GM23338 (cell line): Measurements from ENCODE around the gene SCN1B. TPM values are rescaled to one million over a fixed set of nuclear protein-coding genes. Genes with fewer than 3 reads are reported as not detected.

Source experiments
- ATAC-seq: fragments of 200-7000 bp; cut with Tn5 transposase; 3 replicates; pipeline ENCODE4 v1.9.1; 2020
- DNase-seq: peaks from one replicate; pipeline ENCODE4 v3.0.0-alpha.2; 2015; ENCODE audit warnings: low spot score
- H2AFZ ChIP-seq: fragments of 200-600 bp; sonication (generic); 2 replicates; pipeline ENCODE4 v1.8.0; 2016; ENCODE audit warnings: antibody characterized with exemption, mild to moderate bottlenecking, moderate library complexity
- H3F3A ChIP-seq: fragments of 200-600 bp; sonication (generic); replicated peaks from 2 replicates; pipeline ENCODE4 v1.8.0; 2017; ENCODE audit warnings: antibody characterized with exemption, mixed run types, low read depth
- H3K27ac ChIP-seq: fragments of 200-600 bp; sonication (generic); 2 replicates; pipeline ENCODE4 v1.6.1; 2016; ENCODE audit warnings: low read depth
- H3K27me3 ChIP-seq: fragments of 200-600 bp; sonication (generic); 2 replicates; pipeline ENCODE4 v1.8.0; 2016; ENCODE audit warnings: mild to moderate bottlenecking, mixed run types, moderate library complexity; ENCODE audit not compliant: insufficient read depth
- H3K36me3 ChIP-seq: fragments of 200-600 bp; sonication (generic); 2 replicates; pipeline ENCODE4 v1.8.0; 2016; ENCODE audit warnings: mild to moderate bottlenecking; ENCODE audit not compliant: insufficient read depth
- H3K4me1 ChIP-seq: fragments of 200-600 bp; sonication (generic); 2 replicates; pipeline ENCODE4 v1.8.0; 2016; ENCODE audit warnings: mild to moderate bottlenecking, moderate library complexity; ENCODE audit not compliant: insufficient read depth
- H3K4me2 ChIP-seq: fragments of 200-600 bp; sonication (generic); 2 replicates; pipeline ENCODE4 v1.7.1; 2017; ENCODE audit warnings: mixed run types
- H3K4me3 ChIP-seq: fragments of 200-600 bp; sonication (generic); 2 replicates; pipeline ENCODE4 v1.6.1; 2016; ENCODE audit warnings: mixed run types
- H3K79me2 ChIP-seq: fragments of 200-600 bp; sonication (generic); replicated peaks from 2 replicates; pipeline ENCODE4 v1.8.0; 2017; ENCODE audit warnings: mild to moderate bottlenecking; ENCODE audit not compliant: insufficient read depth
- H3K9me2 ChIP-seq: fragments of 200-600 bp; sonication (generic); 2 replicates; pipeline ENCODE4 v1.8.0; 2017; ENCODE audit not compliant: insufficient read depth
- H4K20me1 ChIP-seq: fragments of 200-600 bp; sonication (generic); replicated peaks from 2 replicates; pipeline ENCODE4 v1.8.0; 2017; ENCODE audit warnings: mild to moderate bottlenecking; ENCODE audit not compliant: insufficient read depth
- H3K27ac Mint-ChIP-seq: 2 replicates; pipeline ENCODE4 v1.8.0; 2020; ENCODE audit warnings: inconsistent platforms, mild to moderate bottlenecking, moderate library complexity, mixed read lengths
- H3K27me3 Mint-ChIP-seq: 3 replicates; pipeline ENCODE4 v1.8.0; 2022; ENCODE audit warnings: low read depth, mild to moderate bottlenecking, moderate library complexity, mixed read lengths, inconsistent platforms; ENCODE audit not compliant: insufficient read depth, poor library complexity
- H3K36me3 Mint-ChIP-seq: 3 replicates; pipeline ENCODE4 v1.8.0; 2021; ENCODE audit warnings: low read depth, mild to moderate bottlenecking, inconsistent platforms, moderate library complexity, mixed read lengths
- H3K4me1 Mint-ChIP-seq: 3 replicates; pipeline ENCODE4 v1.8.0; 2020; ENCODE audit warnings: mild to moderate bottlenecking, inconsistent platforms, mixed read lengths
- H3K4me3 Mint-ChIP-seq: 3 replicates; pipeline ENCODE4 v1.8.0; 2021; ENCODE audit warnings: moderate library complexity, mild to moderate bottlenecking, inconsistent platforms, mixed read lengths
- H3K9me3 Mint-ChIP-seq: 3 replicates; pipeline ENCODE4 v1.8.0; 2020; ENCODE audit warnings: moderate library complexity, mild to moderate bottlenecking, inconsistent platforms, mixed read lengths
- CREB1 ChIP-seq: fragments of 250-450 bp; sonication (Bioruptor Pico); IDR thresholded peaks from 2 replicates; pipeline ENCODE4 v1.5.0; 2020; ENCODE audit warnings: low read depth, mild to moderate bottlenecking, moderate library complexity
- CTCF ChIP-seq, 2 experiments: fragments of 200-600 bp in 1 of 2; sonication (generic) in 1 of 2; conservative IDR thresholded peaks; 2 replicates each; pipeline versions ENCODE4 v1.5.1 to v1.6.1; 2016 to 2017; ENCODE audit warnings: antibody characterized with exemption in 2 of 2, low read depth in 2 of 2, mild to moderate bottlenecking in 2 of 2, moderate library complexity in 1 of 2
- EZH2 ChIP-seq: fragments of 200-600 bp; sonication (generic); IDR thresholded peaks from one replicate; pipeline ENCODE4 v1.8.0; 2017; ENCODE audit warnings: antibody characterized with exemption, mild to moderate bottlenecking, low read depth; ENCODE audit not compliant: unreplicated experiment
- EZH2phosphoT487 ChIP-seq: fragments of 200-600 bp; sonication (generic); IDR thresholded peaks from one replicate; pipeline ENCODE4 v1.8.1; 2018; ENCODE audit warnings: antibody characterized with exemption; ENCODE audit not compliant: unreplicated experiment
- JUNB ChIP-seq: IDR thresholded peaks from one replicate; pipeline ENCODE4 v1.6.1; 2016; ENCODE audit warnings: antibody characterized with exemption; ENCODE audit not compliant: unreplicated experiment
- NANOG ChIP-seq: IDR thresholded peaks from 2 replicates; pipeline ENCODE4 v1.6.1; 2016; ENCODE audit warnings: antibody characterized with exemption, borderline replicate concordance
- POLR2AphosphoS5 ChIP-seq: IDR thresholded peaks from 2 replicates; pipeline ENCODE4 v1.6.1; 2016; ENCODE audit warnings: antibody characterized with exemption, low read depth
- STAT1 ChIP-seq: IDR thresholded peaks from one replicate; pipeline ENCODE4 v1.6.1; 2016; ENCODE audit warnings: antibody characterized with exemption; ENCODE audit not compliant: unreplicated experiment
- ZNF114 ChIP-seq: fragments of 250-450 bp; sonication (Bioruptor Pico); IDR thresholded peaks from 2 replicates; pipeline ENCODE4 v1.5.0; 2020; ENCODE audit warnings: mild to moderate bottlenecking, moderate library complexity
- polyA plus RNA-seq: library from polyadenylated mRNA; unstranded; fragments of >200 nt; fragmentation: Nextera tagmentation; extraction: Ambion mirVana; gene quantifications from 2 replicates; pipeline ENCODE4 v1.2.1, GENCODE V29; 2016
- total RNA-seq: library from RNA; depleted of rRNA; stranded (reverse); fragments of >200 nt; shearing (Covaris generic); gene quantifications from 2 replicates; pipeline ENCODE4 v1.2.3, GENCODE V29; 2014
- TF ChIP-seq, protein P1 (sequence below): IDR thresholded peaks from 2 replicates; pipeline ENCODE4 v1.6.1; 2016; ENCODE audit warnings: antibody characterized with exemption
- TF ChIP-seq, protein P2 (sequence below): IDR thresholded peaks from one replicate; pipeline ENCODE4 v1.6.1; 2018; ENCODE audit warnings: antibody characterized with exemption; ENCODE audit not compliant: unreplicated experiment
- TF ChIP-seq, protein P3 (sequence below): fragments of 250-450 bp; sonication (Bioruptor Pico); IDR thresholded peaks from 2 replicates; pipeline ENCODE4 v1.5.0; 2020; ENCODE audit warnings: mild to moderate bottlenecking, moderate library complexity

The SCN1B gene
- total and polyA plus RNA-seq, 2 experiments from 2014 or later: 1.7 to 4.8 TPM

DNA sequence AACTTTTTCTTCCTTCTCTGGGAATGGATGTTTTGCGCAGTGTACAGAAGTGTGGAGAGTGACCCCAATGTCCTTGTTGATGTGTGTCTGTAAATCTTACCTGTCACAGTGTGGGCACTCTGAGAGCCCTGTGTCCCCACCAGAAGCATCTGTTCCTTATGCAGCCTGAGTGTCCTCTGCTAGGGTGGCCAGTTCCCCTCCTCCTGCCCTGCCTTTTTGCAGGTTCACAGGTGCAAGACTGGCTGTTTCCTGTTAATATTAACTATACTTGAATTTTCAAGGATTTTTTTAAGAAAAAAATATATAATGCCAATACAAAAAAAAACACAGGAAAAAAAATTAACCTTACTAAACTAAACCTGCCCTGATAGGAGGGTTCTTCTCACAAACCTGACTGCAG is 42.2 kb upstream of the SCN1B start:
- Histone ChIP-seq H3F3A (no peaks in the 10 kb centered on the region), H3K4me3 (no peak overlapping the region), H3K4me1 (peaks cover 6% of the 10 kb centered on the region; the same call in 1 of the 2 replicates), H3K27me3 (no peaks in the 10 kb centered on the region), H4K20me1 (no peaks in the 10 kb centered on the region), H2AFZ (no peak overlapping the region), H3K79me2 (no peaks in the 10 kb centered on the region), H3K9me2 (no peaks in the 10 kb centered on the region), H3K27ac (no peak overlapping the region), H3K36me3 (0 out of 2 replicates have a peak, but pooled peaks cover 3% of the 10 kb centered on the region), H3K4me2 (no peak overlapping the region)
- no peak for ATAC-seq
- no peak for DNase-seq
- Mint-ChIP-seq H3K9me3 (peaks cover 15% of the 10 kb centered on the region; the same call in 2 of the 3 replicates), H3K27ac (no peak overlapping the region), H3K36me3 (peaks cover 7% of the 10 kb centered on the region; the same call in 2 of the 3 replicates), H3K4me1 (peaks cover 9% of the 10 kb centered on the region), H3K27me3 (peaks cover 4% of the 10 kb centered on the region), H3K4me3 (no peak overlapping the region)
- TF ChIP-seq, protein P1, sequence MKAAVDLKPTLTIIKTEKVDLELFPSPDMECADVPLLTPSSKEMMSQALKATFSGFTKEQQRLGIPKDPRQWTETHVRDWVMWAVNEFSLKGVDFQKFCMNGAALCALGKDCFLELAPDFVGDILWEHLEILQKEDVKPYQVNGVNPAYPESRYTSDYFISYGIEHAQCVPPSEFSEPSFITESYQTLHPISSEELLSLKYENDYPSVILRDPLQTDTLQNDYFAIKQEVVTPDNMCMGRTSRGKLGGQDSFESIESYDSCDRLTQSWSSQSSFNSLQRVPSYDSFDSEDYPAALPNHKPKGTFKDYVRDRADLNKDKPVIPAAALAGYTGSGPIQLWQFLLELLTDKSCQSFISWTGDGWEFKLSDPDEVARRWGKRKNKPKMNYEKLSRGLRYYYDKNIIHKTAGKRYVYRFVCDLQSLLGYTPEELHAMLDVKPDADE: no peak
- no peak for TF ChIP-seq CTCF (conservative IDR thresholded peaks at IDR 0.05; ENCODE audit: low read depth in 2 of 2)
- TF ChIP-seq, protein P2, sequence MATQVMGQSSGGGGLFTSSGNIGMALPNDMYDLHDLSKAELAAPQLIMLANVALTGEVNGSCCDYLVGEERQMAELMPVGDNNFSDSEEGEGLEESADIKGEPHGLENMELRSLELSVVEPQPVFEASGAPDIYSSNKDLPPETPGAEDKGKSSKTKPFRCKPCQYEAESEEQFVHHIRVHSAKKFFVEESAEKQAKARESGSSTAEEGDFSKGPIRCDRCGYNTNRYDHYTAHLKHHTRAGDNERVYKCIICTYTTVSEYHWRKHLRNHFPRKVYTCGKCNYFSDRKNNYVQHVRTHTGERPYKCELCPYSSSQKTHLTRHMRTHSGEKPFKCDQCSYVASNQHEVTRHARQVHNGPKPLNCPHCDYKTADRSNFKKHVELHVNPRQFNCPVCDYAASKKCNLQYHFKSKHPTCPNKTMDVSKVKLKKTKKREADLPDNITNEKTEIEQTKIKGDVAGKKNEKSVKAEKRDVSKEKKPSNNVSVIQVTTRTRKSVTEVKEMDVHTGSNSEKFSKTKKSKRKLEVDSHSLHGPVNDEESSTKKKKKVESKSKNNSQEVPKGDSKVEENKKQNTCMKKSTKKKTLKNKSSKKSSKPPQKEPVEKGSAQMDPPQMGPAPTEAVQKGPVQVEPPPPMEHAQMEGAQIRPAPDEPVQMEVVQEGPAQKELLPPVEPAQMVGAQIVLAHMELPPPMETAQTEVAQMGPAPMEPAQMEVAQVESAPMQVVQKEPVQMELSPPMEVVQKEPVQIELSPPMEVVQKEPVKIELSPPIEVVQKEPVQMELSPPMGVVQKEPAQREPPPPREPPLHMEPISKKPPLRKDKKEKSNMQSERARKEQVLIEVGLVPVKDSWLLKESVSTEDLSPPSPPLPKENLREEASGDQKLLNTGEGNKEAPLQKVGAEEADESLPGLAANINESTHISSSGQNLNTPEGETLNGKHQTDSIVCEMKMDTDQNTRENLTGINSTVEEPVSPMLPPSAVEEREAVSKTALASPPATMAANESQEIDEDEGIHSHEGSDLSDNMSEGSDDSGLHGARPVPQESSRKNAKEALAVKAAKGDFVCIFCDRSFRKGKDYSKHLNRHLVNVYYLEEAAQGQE: no peak
- TF ChIP-seq POLR2AphosphoS5: no peak
- TF ChIP-seq EZH2phosphoT487: no peak
- TF ChIP-seq NANOG: no peak
- no peak for TF ChIP-seq JUNB
- TF ChIP-seq CREB1 (CRISPR knock-in tag): no peak
- TF ChIP-seq STAT1: no peak
- TF ChIP-seq EZH2: no peak
- TF ChIP-seq, protein P3, sequence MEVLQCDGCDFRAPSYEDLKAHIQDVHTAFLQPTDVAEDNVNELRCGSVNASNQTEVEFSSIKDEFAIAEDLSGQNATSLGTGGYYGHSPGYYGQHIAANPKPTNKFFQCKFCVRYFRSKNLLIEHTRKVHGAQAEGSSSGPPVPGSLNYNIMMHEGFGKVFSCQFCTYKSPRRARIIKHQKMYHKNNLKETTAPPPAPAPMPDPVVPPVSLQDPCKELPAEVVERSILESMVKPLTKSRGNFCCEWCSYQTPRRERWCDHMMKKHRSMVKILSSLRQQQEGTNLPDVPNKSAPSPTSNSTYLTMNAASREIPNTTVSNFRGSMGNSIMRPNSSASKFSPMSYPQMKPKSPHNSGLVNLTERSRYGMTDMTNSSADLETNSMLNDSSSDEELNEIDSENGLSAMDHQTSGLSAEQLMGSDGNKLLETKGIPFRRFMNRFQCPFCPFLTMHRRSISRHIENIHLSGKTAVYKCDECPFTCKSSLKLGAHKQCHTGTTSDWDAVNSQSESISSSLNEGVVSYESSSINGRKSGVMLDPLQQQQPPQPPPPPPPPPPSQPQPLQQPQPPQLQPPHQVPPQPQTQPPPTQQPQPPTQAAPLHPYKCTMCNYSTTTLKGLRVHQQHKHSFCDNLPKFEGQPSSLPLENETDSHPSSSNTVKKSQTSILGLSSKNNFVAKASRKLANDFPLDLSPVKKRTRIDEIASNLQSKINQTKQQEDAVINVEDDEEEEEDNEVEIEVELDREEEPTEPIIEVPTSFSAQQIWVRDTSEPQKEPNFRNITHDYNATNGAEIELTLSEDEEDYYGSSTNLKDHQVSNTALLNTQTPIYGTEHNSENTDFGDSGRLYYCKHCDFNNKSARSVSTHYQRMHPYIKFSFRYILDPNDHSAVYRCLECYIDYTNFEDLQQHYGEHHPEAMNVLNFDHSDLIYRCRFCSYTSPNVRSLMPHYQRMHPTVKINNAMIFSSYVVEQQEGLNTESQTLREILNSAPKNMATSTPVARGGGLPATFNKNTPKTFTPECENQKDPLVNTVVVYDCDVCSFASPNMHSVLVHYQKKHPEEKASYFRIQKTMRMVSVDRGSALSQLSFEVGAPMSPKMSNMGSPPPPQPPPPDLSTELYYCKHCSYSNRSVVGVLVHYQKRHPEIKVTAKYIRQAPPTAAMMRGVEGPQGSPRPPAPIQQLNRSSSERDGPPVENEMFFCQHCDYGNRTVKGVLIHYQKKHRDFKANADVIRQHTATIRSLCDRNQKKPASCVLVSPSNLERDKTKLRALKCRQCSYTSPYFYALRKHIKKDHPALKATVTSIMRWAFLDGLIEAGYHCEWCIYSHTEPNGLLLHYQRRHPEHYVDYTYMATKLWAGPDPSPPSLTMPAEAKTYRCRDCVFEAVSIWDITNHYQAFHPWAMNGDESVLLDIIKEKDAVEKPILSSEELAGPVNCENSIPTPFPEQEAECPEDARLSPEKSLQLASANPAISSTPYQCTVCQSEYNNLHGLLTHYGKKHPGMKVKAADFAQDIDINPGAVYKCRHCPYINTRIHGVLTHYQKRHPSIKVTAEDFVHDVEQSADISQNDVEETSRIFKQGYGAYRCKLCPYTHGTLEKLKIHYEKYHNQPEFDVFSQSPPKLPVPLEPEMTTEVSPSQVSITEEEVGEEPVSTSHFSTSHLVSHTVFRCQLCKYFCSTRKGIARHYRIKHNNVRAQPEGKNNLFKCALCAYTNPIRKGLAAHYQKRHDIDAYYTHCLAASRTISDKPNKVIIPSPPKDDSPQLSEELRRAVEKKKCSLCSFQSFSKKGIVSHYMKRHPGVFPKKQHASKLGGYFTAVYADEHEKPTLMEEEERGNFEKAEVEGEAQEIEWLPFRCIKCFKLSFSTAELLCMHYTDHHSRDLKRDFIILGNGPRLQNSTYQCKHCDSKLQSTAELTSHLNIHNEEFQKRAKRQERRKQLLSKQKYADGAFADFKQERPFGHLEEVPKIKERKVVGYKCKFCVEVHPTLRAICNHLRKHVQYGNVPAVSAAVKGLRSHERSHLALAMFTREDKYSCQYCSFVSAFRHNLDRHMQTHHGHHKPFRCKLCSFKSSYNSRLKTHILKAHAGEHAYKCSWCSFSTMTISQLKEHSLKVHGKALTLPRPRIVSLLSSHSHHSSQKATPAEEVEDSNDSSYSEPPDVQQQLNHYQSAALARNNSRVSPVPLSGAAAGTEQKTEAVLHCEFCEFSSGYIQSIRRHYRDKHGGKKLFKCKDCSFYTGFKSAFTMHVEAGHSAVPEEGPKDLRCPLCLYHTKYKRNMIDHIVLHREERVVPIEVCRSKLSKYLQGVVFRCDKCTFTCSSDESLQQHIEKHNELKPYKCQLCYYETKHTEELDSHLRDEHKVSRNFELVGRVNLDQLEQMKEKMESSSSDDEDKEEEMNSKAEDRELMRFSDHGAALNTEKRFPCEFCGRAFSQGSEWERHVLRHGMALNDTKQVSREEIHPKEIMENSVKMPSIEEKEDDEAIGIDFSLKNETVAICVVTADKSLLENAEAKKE: no peak
- no peak for TF ChIP-seq ZNF114 (CRISPR knock-in tag)
